ENCODE results near the gene U2AF2. TPM values are rescaled to one million over a fixed set of nuclear protein-coding genes. Genes with fewer than 3 reads are reported as not detected.

Gene U2AF2
- total and polyA plus RNA-seq, 9 of the 15 experiments (the other 6 are each of a cell fraction or from before 2014, with no cell fraction given): 3.0 to 331 (median 157) TPM

DNA sequence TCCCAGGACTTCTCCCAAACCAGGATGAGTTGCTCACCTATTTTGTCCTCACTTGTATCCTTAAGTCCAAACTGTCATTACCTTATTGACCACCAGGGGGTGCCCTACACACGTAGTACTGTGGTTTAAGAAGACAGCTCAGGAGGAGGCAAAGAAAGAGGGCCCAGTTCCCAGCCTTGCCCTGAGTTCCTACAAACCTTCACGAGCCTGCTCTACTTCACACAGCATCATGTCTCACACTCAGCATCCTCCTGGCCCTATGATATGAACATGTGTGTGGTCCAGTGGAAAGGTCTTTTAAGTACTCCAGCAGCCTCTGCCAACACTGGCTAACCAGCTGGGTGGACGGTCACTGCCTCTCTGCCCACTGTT, 22.4 kb upstream of the U2AF2 start (continued):
- TF ChIP-seq ZNF444 (CRISPR knock-in tag; IDR thresholded peaks at IDR 0.05) (no peak), GMEB1 (CRISPR knock-in tag; IDR thresholded peaks at IDR 0.05) (no peak), ZNF12 (CRISPR knock-in tag; IDR thresholded peaks at IDR 0.05) (no peak), GTF2F1 (IDR thresholded peaks at IDR 0.05; ENCODE audit: low read depth, low read length) (no peak), SUPT5H (IDR thresholded peaks at IDR 0.05) (no peak), XRCC3 (IDR thresholded peaks at IDR 0.05) (no peak), ZZZ3 (IDR thresholded peaks at IDR 0.05) (no peak), ETS2 (tag; IDR thresholded peaks at IDR 0.05; ENCODE audit: borderline replicate concordance, poor library complexity, severe bottlenecking) (no peak), BHLHE40 (IDR thresholded peaks at IDR 0.05; ENCODE audit: low read length) (no peak; the same call in 1 of the 2 replicates), E2F4 (CRISPR knock-in tag; IDR thresholded peaks at IDR 0.05; ENCODE audit: low read depth) (no peak), IRF1 (CRISPR knock-in tag; IDR thresholded peaks at IDR 0.05; ENCODE audit: borderline replicate concordance) (no peak), HMG20A (CRISPR knock-in tag; conservative IDR thresholded peaks at IDR 0.05) (no peak), TOE1 (IDR thresholded peaks at IDR 0.05; ENCODE audit: borderline replicate concordance) (no peak), TOE1 (CRISPR knock-in tag; IDR thresholded peaks at IDR 0.05; ENCODE audit: borderline replicate concordance, low read depth) (no peak), ZNF766 (CRISPR knock-in tag; conservative IDR thresholded peaks at IDR 0.05) (no peak)
- TF ChIP-seq, protein P1, sequence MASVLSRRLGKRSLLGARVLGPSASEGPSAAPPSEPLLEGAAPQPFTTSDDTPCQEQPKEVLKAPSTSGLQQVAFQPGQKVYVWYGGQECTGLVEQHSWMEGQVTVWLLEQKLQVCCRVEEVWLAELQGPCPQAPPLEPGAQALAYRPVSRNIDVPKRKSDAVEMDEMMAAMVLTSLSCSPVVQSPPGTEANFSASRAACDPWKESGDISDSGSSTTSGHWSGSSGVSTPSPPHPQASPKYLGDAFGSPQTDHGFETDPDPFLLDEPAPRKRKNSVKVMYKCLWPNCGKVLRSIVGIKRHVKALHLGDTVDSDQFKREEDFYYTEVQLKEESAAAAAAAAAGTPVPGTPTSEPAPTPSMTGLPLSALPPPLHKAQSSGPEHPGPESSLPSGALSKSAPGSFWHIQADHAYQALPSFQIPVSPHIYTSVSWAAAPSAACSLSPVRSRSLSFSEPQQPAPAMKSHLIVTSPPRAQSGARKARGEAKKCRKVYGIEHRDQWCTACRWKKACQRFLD (CRISPR knock-in tag; IDR thresholded peaks at IDR 0.05): no peak
- TF ChIP-seq, protein P2, sequence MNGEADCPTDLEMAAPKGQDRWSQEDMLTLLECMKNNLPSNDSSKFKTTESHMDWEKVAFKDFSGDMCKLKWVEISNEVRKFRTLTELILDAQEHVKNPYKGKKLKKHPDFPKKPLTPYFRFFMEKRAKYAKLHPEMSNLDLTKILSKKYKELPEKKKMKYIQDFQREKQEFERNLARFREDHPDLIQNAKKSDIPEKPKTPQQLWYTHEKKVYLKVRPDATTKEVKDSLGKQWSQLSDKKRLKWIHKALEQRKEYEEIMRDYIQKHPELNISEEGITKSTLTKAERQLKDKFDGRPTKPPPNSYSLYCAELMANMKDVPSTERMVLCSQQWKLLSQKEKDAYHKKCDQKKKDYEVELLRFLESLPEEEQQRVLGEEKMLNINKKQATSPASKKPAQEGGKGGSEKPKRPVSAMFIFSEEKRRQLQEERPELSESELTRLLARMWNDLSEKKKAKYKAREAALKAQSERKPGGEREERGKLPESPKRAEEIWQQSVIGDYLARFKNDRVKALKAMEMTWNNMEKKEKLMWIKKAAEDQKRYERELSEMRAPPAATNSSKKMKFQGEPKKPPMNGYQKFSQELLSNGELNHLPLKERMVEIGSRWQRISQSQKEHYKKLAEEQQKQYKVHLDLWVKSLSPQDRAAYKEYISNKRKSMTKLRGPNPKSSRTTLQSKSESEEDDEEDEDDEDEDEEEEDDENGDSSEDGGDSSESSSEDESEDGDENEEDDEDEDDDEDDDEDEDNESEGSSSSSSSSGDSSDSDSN (IDR thresholded peaks at IDR 0.05; ENCODE audit: borderline replicate concordance in 1 of 2, low read depth in 2 of 2, low read length in 2 of 2): 0 out of 4 replicates have a peak, but pooled peaks of 1 of the 2 experiments have one; percentile 36
- TF ChIP-seq, protein P3, sequence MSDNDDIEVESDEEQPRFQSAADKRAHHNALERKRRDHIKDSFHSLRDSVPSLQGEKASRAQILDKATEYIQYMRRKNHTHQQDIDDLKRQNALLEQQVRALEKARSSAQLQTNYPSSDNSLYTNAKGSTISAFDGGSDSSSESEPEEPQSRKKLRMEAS (CRISPR knock-in tag; IDR thresholded peaks at IDR 0.05): no peak
- TF ChIP-seq, protein P4, sequence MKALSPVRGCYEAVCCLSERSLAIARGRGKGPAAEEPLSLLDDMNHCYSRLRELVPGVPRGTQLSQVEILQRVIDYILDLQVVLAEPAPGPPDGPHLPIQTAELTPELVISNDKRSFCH (CRISPR knock-in tag; IDR thresholded peaks at IDR 0.05): no peak
- TF ChIP-seq, protein P4 (tag; IDR thresholded peaks at IDR 0.05): no peak

Data from K562 (cell line).